HG03139 (cell line): Measurements from ENCODE around the gene GUCD1.
"Not testable (repeated sequence)": the region's sequence is repeated elsewhere in the genome, so short reads cannot be mapped to it uniquely, and the experiment has no call there.

ENCODE experiments used
- ATAC-seq: cut with Tn5 transposase; IDR thresholded peaks from one replicate; pipeline ENCODE4 v1.9.1; 2021; ENCODE audit not compliant: unreplicated experiment

The GUCD1 gene

GRCh38 chr22:24565077-24565476 lies 10.1 kb upstream of the GUCD1 start:
- ATAC-seq, result no peak

- ATAC-seq, result no peak
Observed at GRCh38 chr22:24564376-24565058, 9.6 kb upstream of the GUCD1 start.

DNA sequence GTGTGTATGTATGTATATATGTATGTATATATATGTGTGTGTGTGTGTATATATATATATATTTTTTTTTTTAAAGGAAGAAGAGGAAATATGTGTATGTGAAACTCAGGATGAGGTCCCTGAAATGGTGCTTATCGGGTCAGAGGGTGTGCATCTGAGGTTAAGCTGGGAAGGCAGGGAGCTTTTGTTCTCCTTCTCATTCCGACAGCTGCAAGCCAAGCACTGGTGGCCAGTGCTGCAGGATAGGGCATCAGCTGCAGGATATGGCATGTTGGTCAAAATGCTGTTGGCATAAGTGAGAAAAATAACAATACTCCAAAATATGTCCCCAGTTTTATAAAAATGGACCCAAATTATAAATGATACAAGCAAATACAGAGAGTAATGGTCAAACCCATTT lies 8.3 kb upstream of the GUCD1 start:
- ATAC-seq, result no peak

DNA sequence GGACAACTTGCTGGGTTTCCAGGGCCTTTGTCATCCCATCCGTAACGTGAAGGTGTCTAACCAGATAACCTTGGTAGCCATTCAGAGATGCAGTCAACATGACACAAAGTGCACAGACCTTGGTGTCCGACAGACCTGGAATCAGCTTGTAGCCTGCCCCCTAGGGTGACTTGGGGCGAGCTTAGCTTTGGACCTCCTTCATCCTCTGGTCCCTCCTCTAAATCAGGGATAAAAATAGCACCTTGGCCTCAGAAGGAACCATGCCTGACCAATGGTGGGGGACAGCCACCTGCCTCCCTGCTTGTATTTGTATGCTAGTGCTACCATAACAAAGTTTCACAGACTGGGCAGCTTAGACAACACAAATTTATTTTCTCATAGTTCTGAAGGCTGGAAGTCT lies 4.5 kb upstream of the GUCD1 start:
- no peak for ATAC-seq

DNA sequence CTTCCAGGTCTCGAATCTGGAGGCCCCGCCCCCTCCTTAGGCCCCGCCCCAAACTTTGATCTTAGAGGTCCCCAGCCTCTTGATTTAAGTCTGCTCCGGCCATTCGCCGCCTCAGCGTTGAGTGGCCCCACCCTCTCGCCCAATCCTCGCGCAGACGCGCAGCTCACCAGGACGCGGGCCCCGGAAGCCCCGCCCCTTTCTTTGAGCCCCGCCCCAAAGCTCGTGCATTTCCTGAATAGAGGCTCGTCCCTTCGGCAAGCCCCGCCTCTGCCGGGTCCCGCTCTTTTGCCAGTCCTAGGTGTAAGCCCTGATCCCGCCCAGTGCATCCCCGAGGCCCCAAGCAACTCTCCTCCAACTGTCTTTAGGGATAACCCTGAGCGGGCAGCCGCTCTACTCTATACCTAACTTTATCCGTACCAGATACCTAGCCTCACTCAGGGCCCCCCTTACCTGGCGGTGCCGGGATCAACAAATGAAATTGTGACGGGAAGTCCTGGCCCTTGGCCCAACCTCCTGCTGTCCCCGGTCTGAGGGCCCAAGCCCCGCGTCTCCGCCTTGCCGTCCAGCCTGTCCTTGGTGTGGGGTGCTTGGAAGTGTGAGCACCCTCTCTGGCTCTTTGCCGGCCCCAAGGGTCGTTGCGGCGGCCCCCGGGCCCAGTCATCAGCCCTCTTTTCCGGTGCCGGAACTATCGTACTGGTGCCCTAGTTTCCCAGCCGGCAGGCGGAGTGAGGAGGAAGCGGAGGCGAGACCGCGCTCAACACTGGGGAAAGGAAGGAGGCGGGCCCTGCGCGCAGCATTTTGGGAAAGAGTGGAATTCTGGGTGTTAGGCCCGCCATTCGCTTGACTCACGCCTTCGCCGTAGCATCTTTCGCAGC lies 464 bp upstream of the GUCD1 start, which contains the start of gene SNRPD3:
Gene SNRPD3, plus strand, starts transcription at position 835 of the 875 bp plus-strand sequence. CDS start 1,676 bp downstream, outside the sequence.
- peak; percentile 67 for ATAC-seq

- ATAC-seq, result no peak
Observed at GRCh38 chr22:24553597-24554312, 1.2 kb downstream of the GUCD1 start.

DNA sequence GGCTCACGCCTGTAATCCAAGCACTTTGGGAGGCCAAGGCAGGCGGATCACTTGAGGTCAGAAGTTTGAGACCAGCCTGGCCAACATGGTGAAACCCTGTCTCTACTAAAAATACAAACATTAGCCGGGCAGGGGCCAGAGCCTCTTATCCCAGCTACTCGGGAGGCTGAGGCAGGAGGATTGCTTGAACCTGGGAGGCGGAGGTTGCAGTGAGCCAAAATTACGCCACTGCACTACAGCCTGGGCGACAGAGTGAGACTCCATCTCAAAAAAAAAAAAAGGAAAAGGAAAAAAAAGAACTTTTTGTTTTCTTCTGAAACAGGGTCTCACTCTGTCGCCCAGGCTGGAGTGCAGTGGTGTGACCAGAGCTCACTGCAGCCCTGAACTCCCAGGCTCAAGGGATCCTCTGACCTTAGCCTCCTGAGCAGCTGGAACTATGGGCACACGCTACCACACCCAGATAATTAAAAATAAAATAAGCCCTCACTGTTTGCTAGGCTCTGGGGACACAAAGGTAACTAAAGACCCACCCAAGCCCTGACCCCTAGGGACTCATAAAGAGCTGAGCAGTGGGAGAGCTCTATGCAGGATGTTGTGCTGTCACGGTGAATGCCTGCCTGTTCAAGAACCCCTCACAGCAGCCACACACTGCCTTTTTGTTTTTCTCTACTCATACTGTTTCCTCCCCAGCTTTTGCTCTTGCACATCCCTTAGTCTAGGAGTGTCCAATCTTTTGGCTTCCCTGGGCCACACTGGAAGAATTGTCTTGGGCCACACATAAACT lies 2.2 kb downstream of the GUCD1 start:
- not testable (repeated sequence) for ATAC-seq

- ATAC-seq, result no peak
Observed at GRCh38 chr22:24550902-24551435, 4.0 kb downstream of the GUCD1 start.

DNA sequence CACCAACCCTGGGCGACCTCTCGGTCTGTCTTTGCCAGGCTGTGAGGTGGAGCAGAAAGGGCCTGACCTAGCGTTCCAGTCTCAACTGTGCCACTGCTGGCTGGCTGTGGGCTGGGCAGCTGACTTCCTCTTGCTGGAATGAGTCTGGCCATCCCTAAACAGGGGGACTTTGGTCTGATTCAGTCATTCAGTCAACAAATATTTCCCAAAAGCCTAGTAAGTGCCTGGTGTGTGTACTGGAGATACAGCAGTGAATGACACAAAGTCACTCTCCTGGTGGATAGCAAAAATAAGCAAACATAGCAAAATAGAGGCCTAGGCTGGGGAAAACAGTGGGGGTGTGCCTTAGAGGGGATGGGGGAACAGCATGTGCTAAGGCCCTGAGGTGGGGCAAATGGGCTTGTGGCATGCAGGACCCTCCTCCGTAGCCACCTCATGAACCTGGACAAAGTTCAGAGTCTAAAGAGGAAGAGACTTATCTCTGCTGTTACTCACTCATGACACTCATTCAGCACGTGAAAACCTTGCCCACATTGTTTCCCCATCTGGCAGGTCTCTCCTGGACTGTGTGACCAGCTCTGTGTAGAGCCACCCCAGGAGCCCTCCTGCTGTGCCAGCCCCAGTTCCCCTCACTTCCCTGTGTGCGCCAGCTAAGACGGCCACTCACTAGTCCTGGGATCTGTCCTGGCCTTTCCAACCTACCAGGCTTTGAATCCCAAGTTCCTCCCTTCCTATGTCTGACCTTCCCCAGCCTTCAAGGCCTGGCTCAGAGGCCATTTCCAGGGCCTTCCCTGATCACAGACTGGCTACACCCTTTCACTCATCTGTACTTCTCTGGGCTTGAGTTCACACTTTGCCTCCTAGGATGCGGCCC lies 4.7 kb downstream of the GUCD1 start:
- no peak for ATAC-seq

DNA sequence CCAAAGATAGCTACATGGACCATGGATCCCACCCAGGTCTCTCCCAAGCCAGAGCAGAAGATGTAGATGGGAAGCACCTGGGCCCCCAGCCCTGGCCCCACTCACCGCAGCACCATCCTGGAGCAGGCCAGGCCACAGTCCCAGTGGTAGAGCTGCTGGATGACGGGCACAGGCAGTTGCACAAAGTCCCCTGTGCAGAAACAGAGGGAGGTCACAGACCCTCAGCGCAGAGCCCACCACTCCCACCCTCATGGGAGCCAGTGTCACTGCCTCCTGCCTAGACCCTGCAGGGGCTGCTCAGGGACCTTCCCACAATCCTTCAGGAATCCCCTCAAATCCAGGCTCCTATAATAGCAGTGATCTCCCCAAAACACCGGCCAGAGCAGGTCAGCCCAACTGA lies 6.1 kb downstream of the GUCD1 start:
- no peak for ATAC-seq

DNA sequence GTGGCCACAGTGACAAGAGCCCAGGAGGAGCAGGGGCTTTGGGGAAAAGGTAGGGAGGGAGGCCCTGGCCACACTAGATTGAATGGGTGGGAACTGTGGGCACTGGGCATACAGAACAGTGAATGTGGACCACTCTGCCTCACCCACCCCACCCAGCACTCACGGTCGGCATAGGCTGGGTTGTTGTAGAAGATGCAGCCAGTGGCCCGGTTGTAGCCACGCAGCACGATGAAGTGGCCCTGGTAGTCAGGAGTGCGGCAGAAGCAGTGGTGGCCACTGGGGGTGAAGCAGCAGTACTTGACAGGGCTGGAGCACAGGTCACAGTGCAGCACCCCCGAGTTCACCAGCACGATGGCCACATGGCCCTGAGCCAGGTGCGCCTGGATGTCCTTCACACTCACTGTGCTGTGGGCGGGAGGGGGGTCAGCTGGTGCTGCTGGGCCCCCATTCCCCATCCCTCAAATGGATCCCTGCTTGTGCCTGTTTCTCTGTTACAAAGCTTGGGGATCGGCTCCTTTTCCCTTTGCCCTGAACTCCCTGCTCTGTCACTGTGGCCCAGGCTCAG lies 11.2 kb downstream of the GUCD1 start:
- ATAC-seq, result no peak

DNA sequence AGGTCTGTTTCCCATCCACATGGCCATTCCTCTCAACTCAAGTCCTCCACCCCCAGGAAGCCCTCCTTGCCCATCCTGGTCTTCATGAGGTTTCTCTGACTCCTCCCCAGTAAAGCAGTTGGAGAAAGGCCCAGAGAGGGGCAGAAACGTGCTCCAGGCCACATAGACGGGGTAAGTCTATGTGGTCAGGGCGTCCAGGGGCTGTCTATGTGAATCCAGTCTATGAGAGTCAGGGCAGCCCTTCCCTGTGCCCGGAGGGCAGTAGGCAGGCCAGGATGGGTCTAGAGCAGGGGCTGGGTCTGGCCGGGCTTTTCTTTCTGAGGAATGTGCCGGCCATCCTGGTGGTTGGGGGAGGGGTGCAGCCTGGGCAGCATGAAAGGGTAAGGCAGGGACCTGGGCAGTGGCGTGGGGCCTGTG lies 11.7 kb downstream of the GUCD1 start:
- no peak for ATAC-seq

DNA sequence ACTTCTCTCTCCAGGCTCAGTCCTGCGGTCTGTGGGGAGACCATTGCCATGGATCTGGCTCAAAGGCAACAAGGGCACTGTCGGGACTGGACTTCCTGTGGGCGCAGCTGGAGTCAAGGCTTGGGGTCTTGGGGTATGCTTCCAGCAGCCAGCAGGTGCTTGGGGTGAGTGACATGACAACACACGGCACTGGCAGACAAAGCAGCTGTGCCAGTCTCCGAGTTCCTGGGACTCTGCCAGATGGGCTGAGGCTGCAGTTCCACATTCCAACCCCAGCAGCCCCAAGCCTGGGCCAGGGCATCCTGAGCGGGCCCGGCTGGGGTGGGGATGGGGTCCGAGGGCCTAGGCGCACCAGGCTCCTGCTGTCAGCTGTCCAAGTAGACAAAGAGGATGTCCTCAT lies 12.3 kb downstream of the GUCD1 start:
- ATAC-seq, result no peak

- no peak for ATAC-seq
Observed at GRCh38 chr22:24541681-24542515, 13.0 kb downstream of the GUCD1 start.

DNA sequence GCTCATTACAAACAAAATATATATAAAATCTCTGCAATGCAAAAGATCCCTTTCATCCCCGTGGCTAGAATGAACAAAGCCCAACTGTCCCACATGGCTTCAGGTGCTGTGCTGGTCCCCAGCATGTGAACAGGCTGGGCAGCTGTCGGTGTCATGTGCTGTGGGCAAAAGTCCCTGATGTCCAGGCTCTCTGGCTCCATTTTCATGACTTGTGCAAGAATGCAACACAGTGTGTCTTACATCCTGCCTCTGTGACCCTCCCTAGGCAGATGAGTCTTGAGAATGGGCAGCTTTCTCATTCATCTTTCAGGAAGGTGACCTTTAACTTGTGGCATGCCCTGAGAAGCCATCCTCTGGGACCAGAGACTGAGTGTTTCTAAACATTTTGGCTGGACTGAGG lies 14.5 kb downstream of the GUCD1 start:
- ATAC-seq, result no peak

- no peak for ATAC-seq
Observed at GRCh38 chr22:24536089-24536488, 18.8 kb downstream of the GUCD1 start.

- no peak for ATAC-seq
Observed at GRCh38 chr22:24535348-24535747, 19.6 kb downstream of the GUCD1 start.

DNA sequence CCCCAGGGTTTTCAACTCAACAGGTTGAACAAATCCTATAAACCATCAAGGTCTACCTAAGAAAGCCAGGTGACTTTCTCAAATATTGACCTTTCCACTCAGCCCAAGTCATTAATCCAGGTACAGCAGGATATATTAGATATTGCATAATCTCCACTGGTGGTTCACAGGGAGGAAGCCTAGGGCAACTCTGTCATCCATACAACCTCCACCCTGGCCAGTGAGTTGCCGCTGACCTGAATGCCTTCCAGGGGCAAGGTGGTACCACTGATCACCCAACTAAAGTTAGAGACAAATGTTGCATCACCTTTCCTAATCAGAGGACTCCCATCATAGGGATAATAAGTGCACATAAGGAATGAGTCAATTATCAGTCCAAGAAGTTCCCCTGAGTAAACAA lies 22.9 kb downstream of the GUCD1 start:
- no peak for ATAC-seq
